ENCODE data around the gene PLXNA1.

- no peak for TF ChIP-seq CTCF (IDR thresholded peaks at IDR 0.05; ENCODE audit: low read depth, low read length)
- no peak for TF ChIP-seq POLR2A (IDR thresholded peaks at IDR 0.05; ENCODE audit: extremely low read depth, insufficient read length)
- no peak for TF ChIP-seq MAX (IDR thresholded peaks at IDR 0.05; ENCODE audit: low read depth, low read length)
- no peak for TF ChIP-seq MYC (IDR thresholded peaks at IDR 0.05; ENCODE audit: low read depth, low read length)
Observed at GRCh38 chr3:126952983-126953660, 29.8 kb upstream of the PLXNA1 start.
